Lower lobe of right lung (tissue), 2 donors: ENCODE data around the gene FPR2. TPM values are rescaled to one million over a fixed set of nuclear protein-coding genes. Genes with fewer than 3 reads are reported as not detected.
A peak's percentile ranks its signal among the peaks of the same experiment; 100 is the strongest.

Experiments used
- ATAC-seq, 2 donors: fragments of 200-7000 bp; cut with Tn5 transposase; one replicate each; pipeline ENCODE4 v1.9.1; 2020 to 2022; ENCODE audit warnings: mild to moderate bottlenecking in 2 of 2, moderate library complexity in 2 of 2
- DNase-seq: peaks from one replicate; pipeline ENCODE4 v3.0.0-alpha.2; 2020
- H3K27ac ChIP-seq: fragments of 200-600 bp; one replicate; pipeline ENCODE4 v1.8.0; 2022
- H3K27me3 ChIP-seq: fragments of 200-600 bp; one replicate; pipeline ENCODE4 v1.8.0; 2022; ENCODE audit warnings: low read depth
- H3K36me3 ChIP-seq: fragments of 200-600 bp; one replicate; pipeline ENCODE4 v1.8.0; 2022; ENCODE audit warnings: mild to moderate bottlenecking
- H3K4me1 ChIP-seq: fragments of 200-600 bp; one replicate; pipeline ENCODE4 v1.8.0; 2022
- H3K4me3 ChIP-seq: fragments of 200-600 bp; one replicate; pipeline ENCODE4 v1.8.0; 2022; ENCODE audit warnings: mild to moderate bottlenecking
- H3K9me3 ChIP-seq: fragments of 200-600 bp; one replicate; pipeline ENCODE4 v1.8.0; 2022
- intact Hi-C: fragments of 100-400 bp; cut with DNase I; formaldehyde crosslinking; loops from one replicate; pipeline ENCODE4 v1.11.0; 2022
- total RNA-seq: library from RNA; stranded (reverse); fragmentation: NEBNext Ultra II Directional; extraction: Animal tissue kit (Norgen Biotek cat#: 25700); gene quantifications from one replicate; pipeline ENCODE4 v1.2.1, GENCODE V29; 2021
- TF ChIP-seq, protein P1 (sequence below): fragments of 200-600 bp; IDR thresholded peaks from one replicate; pipeline ENCODE4 v1.8.0; 2022; ENCODE audit warnings: antibody characterized with exemption, mild to moderate bottlenecking
- donor health status: DM: no; HTN: yes; CAD: no; lungs with severe emphysema.

Gene FPR2
- total RNA-seq, 1 donor from 2014 or later, result 29.4 TPM

- peak; percentile 35 to 62 for ATAC-seq
- Histone ChIP-seq H3K9me3 (no peaks in the 10 kb centered on the region), H3K4me3 (peak overlapping the region; percentile 39), H3K27ac (peak overlapping the region; percentile 88), H3K4me1 (peaks cover 31% of the 10 kb centered on the region), H3K27me3 (no peaks in the 10 kb centered on the region), H3K36me3 (no peaks in the 10 kb centered on the region)
- TF ChIP-seq, protein P1, sequence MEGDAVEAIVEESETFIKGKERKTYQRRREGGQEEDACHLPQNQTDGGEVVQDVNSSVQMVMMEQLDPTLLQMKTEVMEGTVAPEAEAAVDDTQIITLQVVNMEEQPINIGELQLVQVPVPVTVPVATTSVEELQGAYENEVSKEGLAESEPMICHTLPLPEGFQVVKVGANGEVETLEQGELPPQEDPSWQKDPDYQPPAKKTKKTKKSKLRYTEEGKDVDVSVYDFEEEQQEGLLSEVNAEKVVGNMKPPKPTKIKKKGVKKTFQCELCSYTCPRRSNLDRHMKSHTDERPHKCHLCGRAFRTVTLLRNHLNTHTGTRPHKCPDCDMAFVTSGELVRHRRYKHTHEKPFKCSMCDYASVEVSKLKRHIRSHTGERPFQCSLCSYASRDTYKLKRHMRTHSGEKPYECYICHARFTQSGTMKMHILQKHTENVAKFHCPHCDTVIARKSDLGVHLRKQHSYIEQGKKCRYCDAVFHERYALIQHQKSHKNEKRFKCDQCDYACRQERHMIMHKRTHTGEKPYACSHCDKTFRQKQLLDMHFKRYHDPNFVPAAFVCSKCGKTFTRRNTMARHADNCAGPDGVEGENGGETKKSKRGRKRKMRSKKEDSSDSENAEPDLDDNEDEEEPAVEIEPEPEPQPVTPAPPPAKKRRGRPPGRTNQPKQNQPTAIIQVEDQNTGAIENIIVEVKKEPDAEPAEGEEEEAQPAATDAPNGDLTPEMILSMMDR, result no peak
- intact Hi-C loops, result no loop called here
- DNase-seq, result peak; percentile 66
These were observed 35.3 kb downstream of the FPR2 start for GRCh38 chr19:51796195-51796679.

GRCh38 chr19:51797480-51797879 lies 36.5 kb downstream of the FPR2 start:
- no peaks in the 10 kb centered on the region for H3K9me3 ChIP-seq
- ATAC-seq (no peak), DNase-seq (no peak)
- peak overlapping the region; percentile 88 for H3K27ac ChIP-seq
- TF ChIP-seq, protein P1, result no peak
- H3K4me1 ChIP-seq, result peaks cover 35% of the 10 kb centered on the region
- intact Hi-C loops, result no loop called here
- H3K27me3 ChIP-seq, result no peaks in the 10 kb centered on the region
- no peaks in the 10 kb centered on the region for H3K36me3 ChIP-seq
- peak overlapping the region; percentile 39 for H3K4me3 ChIP-seq

DNA sequence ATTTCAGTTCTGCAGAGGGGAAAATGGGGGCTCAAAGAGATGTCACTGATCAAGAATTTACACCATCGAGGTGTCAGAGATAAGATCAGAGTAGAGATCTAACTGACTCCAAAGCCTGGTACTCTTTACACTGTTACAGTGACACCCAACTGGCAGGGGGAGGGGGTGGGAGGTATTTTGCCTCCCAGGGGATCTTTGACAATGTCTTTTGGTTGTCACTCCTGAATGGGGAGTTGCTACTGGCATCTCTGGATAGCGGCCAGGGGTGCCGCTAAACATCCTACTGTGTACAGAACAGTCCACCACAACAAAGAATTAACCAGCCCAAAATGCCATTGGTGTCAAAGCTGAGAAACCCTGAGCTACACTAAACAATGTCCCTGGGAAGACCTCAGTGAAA lies 37.1 kb downstream of the FPR2 start:
- H3K4me3 ChIP-seq, result peak overlapping the region; percentile 39
- intact Hi-C loops, result no loop called here

GRCh38 chr19:51799034-51799773 lies 38.2 kb downstream of the FPR2 start:
- no peaks in the 10 kb centered on the region for H3K9me3 ChIP-seq
- peak overlapping the region; percentile 10 for H3K4me3 ChIP-seq

More for the DNA sequence above, 37.1 kb downstream of the FPR2 start:
- no peak for ATAC-seq
- Histone ChIP-seq H3K9me3 (no peaks in the 10 kb centered on the region), H3K36me3 (no peaks in the 10 kb centered on the region), H3K27me3 (no peaks in the 10 kb centered on the region), H3K27ac (peak overlapping the region; percentile 88), H3K4me1 (peaks cover 35% of the 10 kb centered on the region)
- TF ChIP-seq, protein P1, result no peak
- no peak for DNase-seq

GRCh38 chr19:51799774-51800472 lies 38.9 kb downstream of the FPR2 start:
- H3K9me3 ChIP-seq, result no peaks in the 10 kb centered on the region
- peak overlapping the region; percentile 88 for H3K27ac ChIP-seq
- H3K4me3 ChIP-seq, result peak overlapping the region; percentile 10
- intact Hi-C loops, result no loop called here
- peaks cover 35% of the 10 kb centered on the region for H3K4me1 ChIP-seq
- TF ChIP-seq, protein P1, result no peak
- DNase-seq (no peak), ATAC-seq (peak; percentile 17 to 34)
- no peaks in the 10 kb centered on the region for H3K36me3 ChIP-seq
- no peaks in the 10 kb centered on the region for H3K27me3 ChIP-seq

More at GRCh38 chr19:51799034-51799773, 38.2 kb downstream of the FPR2 start:
- peaks cover 35% of the 10 kb centered on the region for H3K4me1 ChIP-seq
- H3K27me3 ChIP-seq, result no peaks in the 10 kb centered on the region
- no peaks in the 10 kb centered on the region for H3K36me3 ChIP-seq
- ATAC-seq (peak; percentile 91), DNase-seq (peak; percentile 78)
- TF ChIP-seq, protein P1, result peak; percentile 17
- intact Hi-C loops, result no loop called here
- peak overlapping the region; percentile 88 for H3K27ac ChIP-seq
